Endodermal cell (in vitro differentiated cells): Measurements from ENCODE around the gene ZNF536. TPM values are rescaled to one million over a fixed set of nuclear protein-coding genes. Genes with fewer than 3 reads are reported as not detected.

Experiments
- DNase-seq: peaks from one replicate; pipeline ENCODE4 v3.0.0-alpha.2; 2017
- H3K27ac ChIP-seq: 2 replicates; pipeline ENCODE4 v1.5.1; 2013; ENCODE audit warnings: mild to moderate bottlenecking, low read depth, low read length, moderate library complexity
- H3K27me3 ChIP-seq: 2 replicates; pipeline ENCODE4 v1.6.1; 2013; ENCODE audit warnings: mild to moderate bottlenecking, low read length, moderate library complexity; ENCODE audit not compliant: insufficient read depth, control insufficient read depth, poor library complexity, severe bottlenecking
- H3K36me3 ChIP-seq: 2 replicates; pipeline ENCODE4 v1.7.0; 2013; ENCODE audit warnings: mild to moderate bottlenecking, low read length, moderate library complexity; ENCODE audit not compliant: control insufficient read depth, insufficient read depth
- H3K4me1 ChIP-seq: one replicate; pipeline ENCODE4 v1.7.0; 2013; ENCODE audit warnings: low read length; ENCODE audit not compliant: control insufficient read depth, insufficient read depth
- H3K4me3 ChIP-seq: 2 replicates; pipeline ENCODE4 v1.5.1; 2013; ENCODE audit warnings: mild to moderate bottlenecking, low read length, moderate library complexity
- H3K9ac ChIP-seq: 2 replicates; pipeline ENCODE4 v1.6.1; 2013; ENCODE audit warnings: mild to moderate bottlenecking, low read length, moderate library complexity; ENCODE audit not compliant: poor library complexity, severe bottlenecking; ENCODE audit errors: extremely low read depth
- H3K9me3 ChIP-seq: 2 replicates; pipeline ENCODE4 v1.6.1; 2013; ENCODE audit warnings: mild to moderate bottlenecking, low read length, moderate library complexity; ENCODE audit not compliant: control insufficient read depth
- H3K27ac Mint-ChIP-seq: 2 replicates; pipeline ENCODE4 v1.8.0; 2020; ENCODE audit warnings: mixed read lengths
- H3K27me3 Mint-ChIP-seq: 2 replicates; pipeline ENCODE4 v1.8.0; 2021; ENCODE audit warnings: mild to moderate bottlenecking, mixed read lengths; ENCODE audit not compliant: insufficient read depth
- H3K36me3 Mint-ChIP-seq: 2 replicates; pipeline ENCODE4 v1.8.0; 2020; ENCODE audit warnings: low read depth, mixed read lengths
- H3K4me1 Mint-ChIP-seq: 2 replicates; pipeline ENCODE4 v1.8.0; 2020; ENCODE audit warnings: mixed read lengths
- H3K4me3 Mint-ChIP-seq: 2 replicates; pipeline ENCODE4 v1.8.0; 2020; ENCODE audit warnings: mild to moderate bottlenecking, moderate library complexity, mixed read lengths
- H3K9me3 Mint-ChIP-seq: 2 replicates; pipeline ENCODE4 v1.8.0; 2020; ENCODE audit warnings: mild to moderate bottlenecking, mixed read lengths
- CTCF ChIP-seq: fragments of 200-600 bp; sonication (generic); conservative IDR thresholded peaks from 2 replicates; pipeline ENCODE4 v1.5.0; 2021; ENCODE audit warnings: antibody characterized with exemption, mild to moderate bottlenecking
- WGBS, 2 experiments: methylation state at CpG; one replicate each; pipeline versions ENCODE4 v1.1.5 to v1.1.7; 2013; ENCODE audit warnings: missing lambda C conversion rate in 2 of 2, mixed read lengths in 1 of 2; ENCODE audit not compliant: insufficient coverage in 1 of 2, insufficient read length in 1 of 2; 5-methylcytosine and 5-hydroxymethylcytosine counted together
- total RNA-seq, 2 donors: library from RNA; stranded (reverse); fragmentation: NEBNext Ultra II Directional in 1 of 2; extraction: Animal tissue kit (Norgen Biotek cat#: 25700) in 1 of 2; gene quantifications; 2 replicates in 1 of 2; 3 replicates in 1 of 2; pipeline ENCODE4 v1.2.1, GENCODE V29; 2021

ZNF536 gene
- total RNA-seq, 2 donors from 2014 or later: not detected

GRCh38 chr19:30327331-30327730, 44.9 kb upstream of the ZNF536 start:
- no peak overlapping the region for H3K4me3 Mint-ChIP-seq
- no peak overlapping the region for H3K27ac Mint-ChIP-seq
- Histone ChIP-seq H3K4me1 (no peaks in the 10 kb centered on the region), H3K27me3 (no peaks in the 10 kb centered on the region), H3K36me3 (no peaks in the 10 kb centered on the region), H3K27ac (no peak overlapping the region), H3K4me3 (no peak overlapping the region), H3K9me3 (no peaks in the 10 kb centered on the region), H3K9ac (no peak overlapping the region)
- H3K27me3 Mint-ChIP-seq: peaks cover 2% of the 10 kb centered on the region
- TF ChIP-seq CTCF: no peak
- DNase-seq: peak; percentile 19
- H3K36me3 Mint-ChIP-seq: no peaks in the 10 kb centered on the region
- no peaks in the 10 kb centered on the region for H3K9me3 Mint-ChIP-seq
- H3K4me1 Mint-ChIP-seq: no peaks in the 10 kb centered on the region
- 94 to 96% methylated on average over 2 to 3 of the region's 3 CpGs for WGBS, 2 experiments

GRCh38 chr19:30328096-30328495, 44.1 kb upstream of the ZNF536 start:
- no peak overlapping the region for H3K4me3 ChIP-seq
- Mint-ChIP-seq H3K27me3 (peaks cover 2% of the 10 kb centered on the region), H3K4me1 (no peaks in the 10 kb centered on the region), H3K9me3 (no peaks in the 10 kb centered on the region), H3K4me3 (no peak overlapping the region), H3K36me3 (no peaks in the 10 kb centered on the region), H3K27ac (no peak overlapping the region)
- no peak overlapping the region for H3K9ac ChIP-seq
- H3K36me3 ChIP-seq: no peaks in the 10 kb centered on the region
- no peaks in the 10 kb centered on the region for H3K9me3 ChIP-seq
- TF ChIP-seq CTCF: no peak
- DNase-seq: peak; percentile 16
- H3K4me1 ChIP-seq: no peaks in the 10 kb centered on the region
- H3K27me3 ChIP-seq: no peaks in the 10 kb centered on the region
- WGBS, 2 experiments: 98 to 100% methylated on average over 3 of the region's 3 CpGs
- no peak overlapping the region for H3K27ac ChIP-seq

- WGBS, 2 experiments: 66 to 76% methylated on average over 2 to 4 of the region's 4 CpGs
- H3K4me3 ChIP-seq: no peak overlapping the region
- DNase-seq: peak; percentile 22
- peaks cover 3% of the 10 kb centered on the region for H3K27me3 Mint-ChIP-seq
- H3K9ac ChIP-seq: no peak overlapping the region
- no peak overlapping the region for H3K27ac Mint-ChIP-seq
- no peaks in the 10 kb centered on the region for H3K27me3 ChIP-seq
- H3K36me3 Mint-ChIP-seq: no peaks in the 10 kb centered on the region
- H3K9me3 ChIP-seq: no peaks in the 10 kb centered on the region
- H3K4me1 Mint-ChIP-seq: no peaks in the 10 kb centered on the region
- H3K4me1 ChIP-seq: no peaks in the 10 kb centered on the region
- no peak overlapping the region for H3K4me3 Mint-ChIP-seq
- H3K36me3 ChIP-seq: no peaks in the 10 kb centered on the region
- no peaks in the 10 kb centered on the region for H3K9me3 Mint-ChIP-seq
- TF ChIP-seq CTCF: no peak
- no peak overlapping the region for H3K27ac ChIP-seq
These were observed 41.9 kb upstream of the ZNF536 start for GRCh38 chr19:30330266-30330665.
